ENCODE measurements around the gene B4GALNT2. TPM values are rescaled to one million over a fixed set of nuclear protein-coding genes. Genes with fewer than 3 reads are reported as not detected.

Gene B4GALNT2, protein sequence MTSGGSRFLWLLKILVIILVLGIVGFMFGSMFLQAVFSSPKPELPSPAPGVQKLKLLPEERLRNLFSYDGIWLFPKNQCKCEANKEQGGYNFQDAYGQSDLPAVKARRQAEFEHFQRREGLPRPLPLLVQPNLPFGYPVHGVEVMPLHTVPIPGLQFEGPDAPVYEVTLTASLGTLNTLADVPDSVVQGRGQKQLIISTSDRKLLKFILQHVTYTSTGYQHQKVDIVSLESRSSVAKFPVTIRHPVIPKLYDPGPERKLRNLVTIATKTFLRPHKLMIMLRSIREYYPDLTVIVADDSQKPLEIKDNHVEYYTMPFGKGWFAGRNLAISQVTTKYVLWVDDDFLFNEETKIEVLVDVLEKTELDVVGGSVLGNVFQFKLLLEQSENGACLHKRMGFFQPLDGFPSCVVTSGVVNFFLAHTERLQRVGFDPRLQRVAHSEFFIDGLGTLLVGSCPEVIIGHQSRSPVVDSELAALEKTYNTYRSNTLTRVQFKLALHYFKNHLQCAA
- not detected in 2 replicates for total RNA-seq

DNA sequence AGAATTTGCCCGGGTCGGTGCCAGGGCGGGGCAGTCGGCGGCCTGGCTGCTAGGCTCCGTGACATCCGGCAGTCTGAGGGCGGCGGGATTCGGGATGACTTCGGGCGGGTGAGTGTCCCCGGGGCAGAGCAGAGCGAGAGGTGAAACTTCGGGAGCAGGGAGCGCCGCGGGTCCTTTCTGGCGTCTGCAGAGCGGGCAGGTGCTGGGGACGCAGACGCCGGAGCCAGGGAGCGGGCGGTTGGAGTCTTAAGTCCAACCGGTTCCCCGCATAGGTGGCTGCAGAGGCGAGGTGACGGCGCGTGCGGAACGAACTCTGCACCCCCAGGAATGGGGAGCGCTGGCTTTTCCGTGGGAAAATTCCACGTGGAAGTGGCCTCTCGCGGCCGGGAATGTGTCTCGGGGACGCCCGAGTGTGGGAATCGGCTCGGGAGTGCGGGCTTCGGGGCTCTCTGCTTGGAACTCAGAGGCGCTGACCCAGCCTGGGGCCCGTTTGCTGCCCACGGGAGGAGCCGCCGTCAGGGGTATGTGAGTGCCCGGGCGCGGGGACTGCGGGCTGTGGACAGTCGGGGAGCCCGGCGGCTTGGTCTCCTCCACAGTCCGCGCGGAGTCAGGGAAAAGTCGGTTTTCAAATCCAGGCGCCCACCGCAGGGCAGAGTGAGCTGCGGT, at the start of gene B4GALNT2:
Gene B4GALNT2, plus strand, starts transcription at position 71 of the 666 bp plus-strand sequence. Its CDS starts 24 bp downstream, at position 95.

DNA sequence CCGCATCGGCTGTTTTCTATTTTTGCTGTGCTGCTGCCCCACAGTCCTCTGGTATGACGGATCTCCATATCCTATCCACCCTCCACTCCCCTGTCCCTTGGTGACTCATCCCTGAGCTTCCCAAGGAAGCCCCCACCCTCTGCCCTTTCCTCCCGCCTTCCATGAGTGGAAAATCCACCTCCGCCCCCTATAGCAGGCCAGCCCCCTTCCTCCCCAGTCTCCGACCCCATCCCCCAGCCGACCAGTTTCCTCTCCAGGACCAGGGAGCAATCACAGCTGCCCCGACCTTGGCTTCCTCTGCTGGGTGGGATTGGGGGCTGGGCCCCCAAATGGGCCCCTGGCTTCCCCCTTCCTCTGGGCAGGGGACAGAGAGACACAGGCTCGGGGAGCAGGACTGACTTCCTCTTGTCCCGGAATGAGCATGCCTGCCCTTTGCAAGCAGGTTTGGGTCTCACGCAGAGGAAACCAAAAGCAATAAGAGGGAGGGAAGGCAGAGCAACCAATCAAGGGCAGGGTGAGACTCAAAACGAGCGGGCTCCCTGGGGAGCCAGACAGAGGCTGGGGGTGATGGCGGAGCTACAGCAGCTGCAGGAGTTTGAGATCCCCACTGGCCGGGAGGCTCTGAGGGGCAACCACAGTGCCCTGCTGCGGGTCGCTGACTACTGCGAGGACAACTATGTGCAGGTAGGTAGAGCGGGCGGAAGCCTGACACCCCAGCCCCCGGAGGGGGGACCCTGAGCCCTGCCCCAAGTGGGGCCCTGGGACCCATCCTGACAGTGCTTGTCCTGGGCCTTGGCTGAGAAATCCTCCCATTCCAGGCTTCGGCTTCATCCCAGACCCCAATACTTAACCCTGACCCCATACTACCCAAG, 77.8 kb downstream of the B4GALNT2 start, which contains the start of the genes ABI3 and GNGT2:
Gene ABI3, plus strand, starts transcription at position 550 of the 872 bp plus-strand sequence. Its CDS starts 18 bp downstream, at position 568.
Gene GNGT2, minus strand, starts transcription at position 417 of the 872 bp plus-strand sequence. CDS start 3,152 bp downstream, outside the sequence.

Other genes starting within 250 kb of the B4GALNT2 start
- 52.0 and 119 TPM in 2 replicates for gene ATP5MC1, start 240.0 kb upstream of the B4GALNT2 start, total RNA-seq
- gene UBE2Z, start 224.4 kb upstream of the B4GALNT2 start, total RNA-seq = 63.7 and 65.6 TPM in 2 replicates
- gene SNF8, start 187.9 kb upstream of the B4GALNT2 start, total RNA-seq = 46.6 and 79.2 TPM in 2 replicates
- not detected in 2 replicates for gene GIP, start 164.2 kb upstream of the B4GALNT2 start, total RNA-seq
- not detected in 2 replicates for gene IGF2BP1, start 135.4 kb upstream of the B4GALNT2 start, total RNA-seq
- not detected in 2 replicates for gene GNGT2, start 77.8 kb downstream of the B4GALNT2 start, total RNA-seq
- gene ABI3, start 77.9 kb downstream of the B4GALNT2 start, total RNA-seq = 0.12 TPM in 1 of 2 replicates, not detected in the other
- 0.06 TPM in 1 of 2 replicates, not detected in the other for gene PHOSPHO1, start 98.0 kb downstream of the B4GALNT2 start, total RNA-seq
- 21.7 and 35.8 TPM in 2 replicates for gene ZNF652, start 229.5 kb downstream of the B4GALNT2 start, total RNA-seq